ENCODE measurements around the gene GALNTL6.

DNA sequence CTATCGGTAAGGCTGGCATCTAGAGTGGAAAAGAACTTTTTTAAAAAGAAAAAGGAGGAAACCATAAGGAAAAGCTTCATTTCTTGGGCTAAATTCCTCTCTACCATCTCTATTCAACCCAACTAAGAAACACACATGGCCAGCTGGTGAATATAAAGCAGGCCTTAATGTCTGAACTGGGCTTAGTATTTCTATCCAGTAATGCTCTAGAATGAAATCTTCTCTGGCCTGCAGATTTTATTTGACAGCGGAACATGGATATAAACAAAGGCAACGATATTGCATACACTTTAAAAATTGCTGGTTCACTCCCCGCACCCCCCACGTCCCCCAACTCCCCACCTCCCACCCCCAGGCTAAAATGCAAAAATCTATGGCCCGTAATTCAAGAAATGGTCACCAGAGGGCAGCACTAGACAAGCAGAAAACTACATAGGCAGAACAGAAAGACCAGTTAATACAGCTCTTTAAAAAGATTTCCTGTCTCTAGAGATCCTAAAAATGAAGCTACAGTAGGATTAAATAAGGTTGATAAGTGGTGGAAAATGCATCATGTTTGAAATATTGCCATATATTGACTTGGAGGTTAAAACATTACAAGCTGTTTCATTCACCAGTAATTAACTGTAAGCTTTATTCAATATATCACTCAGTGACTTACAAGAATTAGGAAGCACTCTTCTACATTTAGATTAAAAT lies 1200.2 kb downstream of the GALNTL6 start:
- TF ChIP-seq, protein P1, sequence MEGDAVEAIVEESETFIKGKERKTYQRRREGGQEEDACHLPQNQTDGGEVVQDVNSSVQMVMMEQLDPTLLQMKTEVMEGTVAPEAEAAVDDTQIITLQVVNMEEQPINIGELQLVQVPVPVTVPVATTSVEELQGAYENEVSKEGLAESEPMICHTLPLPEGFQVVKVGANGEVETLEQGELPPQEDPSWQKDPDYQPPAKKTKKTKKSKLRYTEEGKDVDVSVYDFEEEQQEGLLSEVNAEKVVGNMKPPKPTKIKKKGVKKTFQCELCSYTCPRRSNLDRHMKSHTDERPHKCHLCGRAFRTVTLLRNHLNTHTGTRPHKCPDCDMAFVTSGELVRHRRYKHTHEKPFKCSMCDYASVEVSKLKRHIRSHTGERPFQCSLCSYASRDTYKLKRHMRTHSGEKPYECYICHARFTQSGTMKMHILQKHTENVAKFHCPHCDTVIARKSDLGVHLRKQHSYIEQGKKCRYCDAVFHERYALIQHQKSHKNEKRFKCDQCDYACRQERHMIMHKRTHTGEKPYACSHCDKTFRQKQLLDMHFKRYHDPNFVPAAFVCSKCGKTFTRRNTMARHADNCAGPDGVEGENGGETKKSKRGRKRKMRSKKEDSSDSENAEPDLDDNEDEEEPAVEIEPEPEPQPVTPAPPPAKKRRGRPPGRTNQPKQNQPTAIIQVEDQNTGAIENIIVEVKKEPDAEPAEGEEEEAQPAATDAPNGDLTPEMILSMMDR (IDR thresholded peaks at IDR 0.05) = peak; percentile 86
- no peak for TF ChIP-seq EZH2 (IDR thresholded peaks at IDR 0.05; ENCODE audit: borderline replicate concordance, insufficient read depth, low read depth, low read length, poor library complexity, severe bottlenecking)
